Measurements from ENCODE around the gene RNF213. TPM values are rescaled to one million over a fixed set of nuclear protein-coding genes. Genes with fewer than 3 reads are reported as not detected.

RNF213 gene
- total and polyA plus RNA-seq, 10 of the 15 experiments (the other 5 are each of a cell fraction or from before 2014, with no cell fraction given), result 18.6 to 145 (median 65.8) TPM

DNA sequence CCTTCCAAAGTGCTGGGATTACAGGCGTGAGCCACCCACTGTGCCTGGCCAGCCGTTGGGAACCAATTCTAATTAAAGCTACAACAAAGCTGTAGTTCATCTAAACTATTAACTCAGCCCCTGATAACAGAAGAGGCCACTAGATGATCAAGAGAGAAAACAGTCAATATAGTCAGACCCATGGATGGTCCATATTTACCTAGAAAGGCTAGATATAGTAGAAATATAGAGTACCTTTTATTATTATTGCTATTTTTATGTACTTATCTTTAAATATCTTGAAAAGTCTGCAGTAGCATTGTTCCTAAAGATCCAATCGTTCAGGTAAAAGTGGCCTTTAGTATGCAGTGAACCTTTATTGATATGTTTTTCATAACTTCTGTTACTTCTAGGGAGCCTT, 43.2 kb downstream of the RNF213 start (continued):
- TF ChIP-seq NKRF (conservative IDR thresholded peaks at IDR 0.05) (no peak), HDAC2 (IDR thresholded peaks at IDR 0.05) (no peak), E4F1 (IDR thresholded peaks at IDR 0.05; ENCODE audit: borderline replicate concordance, partially characterized antibody) (no peak)
- TF ChIP-seq, protein P1, sequence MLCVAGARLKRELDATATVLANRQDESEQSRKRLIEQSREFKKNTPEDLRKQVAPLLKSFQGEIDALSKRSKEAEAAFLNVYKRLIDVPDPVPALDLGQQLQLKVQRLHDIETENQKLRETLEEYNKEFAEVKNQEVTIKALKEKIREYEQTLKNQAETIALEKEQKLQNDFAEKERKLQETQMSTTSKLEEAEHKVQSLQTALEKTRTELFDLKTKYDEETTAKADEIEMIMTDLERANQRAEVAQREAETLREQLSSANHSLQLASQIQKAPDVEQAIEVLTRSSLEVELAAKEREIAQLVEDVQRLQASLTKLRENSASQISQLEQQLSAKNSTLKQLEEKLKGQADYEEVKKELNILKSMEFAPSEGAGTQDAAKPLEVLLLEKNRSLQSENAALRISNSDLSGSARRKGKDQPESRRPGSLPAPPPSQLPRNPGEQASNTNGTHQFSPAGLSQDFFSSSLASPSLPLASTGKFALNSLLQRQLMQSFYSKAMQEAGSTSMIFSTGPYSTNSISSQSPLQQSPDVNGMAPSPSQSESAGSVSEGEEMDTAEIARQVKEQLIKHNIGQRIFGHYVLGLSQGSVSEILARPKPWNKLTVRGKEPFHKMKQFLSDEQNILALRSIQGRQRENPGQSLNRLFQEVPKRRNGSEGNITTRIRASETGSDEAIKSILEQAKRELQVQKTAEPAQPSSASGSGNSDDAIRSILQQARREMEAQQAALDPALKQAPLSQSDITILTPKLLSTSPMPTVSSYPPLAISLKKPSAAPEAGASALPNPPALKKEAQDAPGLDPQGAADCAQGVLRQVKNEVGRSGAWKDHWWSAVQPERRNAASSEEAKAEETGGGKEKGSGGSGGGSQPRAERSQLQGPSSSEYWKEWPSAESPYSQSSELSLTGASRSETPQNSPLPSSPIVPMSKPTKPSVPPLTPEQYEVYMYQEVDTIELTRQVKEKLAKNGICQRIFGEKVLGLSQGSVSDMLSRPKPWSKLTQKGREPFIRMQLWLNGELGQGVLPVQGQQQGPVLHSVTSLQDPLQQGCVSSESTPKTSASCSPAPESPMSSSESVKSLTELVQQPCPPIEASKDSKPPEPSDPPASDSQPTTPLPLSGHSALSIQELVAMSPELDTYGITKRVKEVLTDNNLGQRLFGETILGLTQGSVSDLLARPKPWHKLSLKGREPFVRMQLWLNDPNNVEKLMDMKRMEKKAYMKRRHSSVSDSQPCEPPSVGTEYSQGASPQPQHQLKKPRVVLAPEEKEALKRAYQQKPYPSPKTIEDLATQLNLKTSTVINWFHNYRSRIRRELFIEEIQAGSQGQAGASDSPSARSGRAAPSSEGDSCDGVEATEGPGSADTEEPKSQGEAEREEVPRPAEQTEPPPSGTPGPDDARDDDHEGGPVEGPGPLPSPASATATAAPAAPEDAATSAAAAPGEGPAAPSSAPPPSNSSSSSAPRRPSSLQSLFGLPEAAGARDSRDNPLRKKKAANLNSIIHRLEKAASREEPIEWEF (IDR thresholded peaks at IDR 0.05; ENCODE audit: insufficient replicate concordance, low read depth, low read length), result no peak

All from GM12878 (cell line).